Hepatocyte (in vitro differentiated cells): ENCODE data around the gene MRGPRE.

Experiments
- EZH2 ChIP-seq: fragments of 200-600 bp; sonication (generic); IDR thresholded peaks from 2 replicates; pipeline ENCODE4 v1.6.1; 2016; ENCODE audit warnings: antibody characterized with exemption, mild to moderate bottlenecking, borderline replicate concordance
- EZH2phosphoT487 ChIP-seq: fragments of 200-600 bp; sonication (generic); IDR thresholded peaks from one replicate; pipeline ENCODE4 v1.6.1; 2018; ENCODE audit warnings: antibody characterized with exemption, mild to moderate bottlenecking, low read depth, moderate library complexity; ENCODE audit not compliant: unreplicated experiment, severe bottlenecking
- TF ChIP-seq, protein P1 (sequence below): fragments of 200-600 bp; sonication (generic); IDR thresholded peaks from 2 replicates; pipeline ENCODE4 v1.5.1; 2016; ENCODE audit warnings: antibody characterized with exemption, mild to moderate bottlenecking; ENCODE audit not compliant: poor library complexity

DNA sequence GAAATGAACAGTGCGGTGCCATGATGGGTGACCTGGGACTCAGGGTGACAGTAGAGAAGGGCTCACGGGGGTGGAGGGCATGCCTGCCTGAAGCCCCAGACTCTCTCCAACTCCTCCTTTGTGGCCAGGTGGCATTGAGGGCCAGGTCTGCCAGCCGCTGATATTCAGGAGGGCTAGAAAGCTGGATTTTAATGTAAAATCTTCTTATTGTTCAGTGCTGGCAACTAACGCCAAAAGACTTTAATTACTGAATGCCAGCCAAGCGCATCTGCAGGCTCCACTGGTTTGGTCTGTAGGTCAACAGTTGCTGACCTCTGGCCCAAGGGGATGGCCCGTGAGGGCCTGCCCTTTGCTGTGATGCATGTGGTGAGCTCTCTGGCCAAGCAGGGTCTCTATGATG, 23.9 kb downstream of the MRGPRE start:
- TF ChIP-seq, protein P1, sequence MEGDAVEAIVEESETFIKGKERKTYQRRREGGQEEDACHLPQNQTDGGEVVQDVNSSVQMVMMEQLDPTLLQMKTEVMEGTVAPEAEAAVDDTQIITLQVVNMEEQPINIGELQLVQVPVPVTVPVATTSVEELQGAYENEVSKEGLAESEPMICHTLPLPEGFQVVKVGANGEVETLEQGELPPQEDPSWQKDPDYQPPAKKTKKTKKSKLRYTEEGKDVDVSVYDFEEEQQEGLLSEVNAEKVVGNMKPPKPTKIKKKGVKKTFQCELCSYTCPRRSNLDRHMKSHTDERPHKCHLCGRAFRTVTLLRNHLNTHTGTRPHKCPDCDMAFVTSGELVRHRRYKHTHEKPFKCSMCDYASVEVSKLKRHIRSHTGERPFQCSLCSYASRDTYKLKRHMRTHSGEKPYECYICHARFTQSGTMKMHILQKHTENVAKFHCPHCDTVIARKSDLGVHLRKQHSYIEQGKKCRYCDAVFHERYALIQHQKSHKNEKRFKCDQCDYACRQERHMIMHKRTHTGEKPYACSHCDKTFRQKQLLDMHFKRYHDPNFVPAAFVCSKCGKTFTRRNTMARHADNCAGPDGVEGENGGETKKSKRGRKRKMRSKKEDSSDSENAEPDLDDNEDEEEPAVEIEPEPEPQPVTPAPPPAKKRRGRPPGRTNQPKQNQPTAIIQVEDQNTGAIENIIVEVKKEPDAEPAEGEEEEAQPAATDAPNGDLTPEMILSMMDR = no peak
- TF ChIP-seq EZH2 = no peak
- TF ChIP-seq EZH2phosphoT487 = no peak
